NOMO-1 treated with DMSO at 0.1 percent for 48 hours (cell line): ENCODE data around the gene FOXK2.
"Not testable (repeated sequence)": the region's sequence is repeated elsewhere in the genome, so short reads cannot be mapped to it uniquely, and the experiment has no call there.

Experiments
- DNase-seq: peaks from one replicate; lab custom pipeline; 2025; ENCODE audit not compliant: unreplicated experiment; lab: John Stamatoyannopoulos, UW

The FOXK2 gene

GRCh38 chr17:82561429-82562035, 42.0 kb downstream of the FOXK2 start:
- no peak for DNase-seq

GRCh38 chr17:82562718-82563220, 43.2 kb downstream of the FOXK2 start:
- not testable (repeated sequence) for DNase-seq

- DNase-seq: no peak
Measured at GRCh38 chr17:82563318-82563717, 43.8 kb downstream of the FOXK2 start.

GRCh38 chr17:82563745-82564144, 44.2 kb downstream of the FOXK2 start:
- DNase-seq: not testable (repeated sequence)

GRCh38 chr17:82564241-82564640, 44.7 kb downstream of the FOXK2 start:
- no peak for DNase-seq

- no peak for DNase-seq
Measured at GRCh38 chr17:82565551-82565950, 46.0 kb downstream of the FOXK2 start.

- DNase-seq: no peak
Measured at GRCh38 chr17:82566129-82566960, 46.8 kb downstream of the FOXK2 start.

- DNase-seq: no peak
Measured at GRCh38 chr17:82567286-82567685, 47.8 kb downstream of the FOXK2 start.

GRCh38 chr17:82568997-82569393, 49.5 kb downstream of the FOXK2 start:
- no peak for DNase-seq

GRCh38 chr17:82569621-82570020, 50.1 kb downstream of the FOXK2 start:
- no peak for DNase-seq

- DNase-seq: no peak
Measured at GRCh38 chr17:82570277-82570676, 50.7 kb downstream of the FOXK2 start.

GRCh38 chr17:82571855-82572254, 52.3 kb downstream of the FOXK2 start:
- no peak for DNase-seq

- DNase-seq: no peak
Measured at GRCh38 chr17:82574041-82574440, 54.5 kb downstream of the FOXK2 start.

- not testable (repeated sequence) for DNase-seq
Measured at GRCh38 chr17:82575581-82576221, 56.2 kb downstream of the FOXK2 start.

GRCh38 chr17:82577300-82577699, 57.8 kb downstream of the FOXK2 start:
- no peak for DNase-seq

GRCh38 chr17:82579969-82580368, 60.4 kb downstream of the FOXK2 start:
- DNase-seq: not testable (repeated sequence)

GRCh38 chr17:82582213-82582612, 62.7 kb downstream of the FOXK2 start:
- no peak for DNase-seq

GRCh38 chr17:82582709-82583108, 63.2 kb downstream of the FOXK2 start:
- no peak for DNase-seq

- no peak for DNase-seq
Measured at GRCh38 chr17:82583720-82584234, 64.2 kb downstream of the FOXK2 start.

- not testable (repeated sequence) for DNase-seq
Measured at GRCh38 chr17:82585935-82586575, 66.5 kb downstream of the FOXK2 start.

- DNase-seq: no peak
Measured at GRCh38 chr17:82586576-82587233, 67.2 kb downstream of the FOXK2 start.
